ENCODE data around the gene EPS15.
"Not testable (repeated sequence)": the region's sequence is repeated elsewhere in the genome, so short reads cannot be mapped to it uniquely, and the experiment has no call there.

Gene EPS15

DNA sequence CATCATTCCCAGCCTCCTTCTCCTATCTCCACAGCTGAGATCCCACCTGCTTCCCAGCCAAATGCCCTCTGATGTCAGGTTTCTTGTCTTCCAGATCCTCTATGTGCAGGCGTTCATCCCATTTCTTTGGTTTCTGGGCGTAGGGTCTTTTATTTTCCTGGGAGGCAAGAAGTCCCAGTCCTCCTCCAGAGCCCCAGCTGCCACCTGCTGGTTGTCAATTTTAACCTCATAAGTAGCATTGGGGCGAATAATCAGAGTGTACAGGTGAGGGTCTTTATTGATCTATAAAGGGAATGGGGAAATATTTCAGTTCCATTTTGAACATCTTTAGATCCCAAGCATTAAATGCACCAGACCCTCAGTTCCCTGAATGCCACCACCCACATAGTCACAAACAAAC is 47.2 kb upstream of the EPS15 start:
- H3K4me2 ChIP-seq (ENCODE audit: low read depth, low read length, poor library complexity, severe bottlenecking): no peak overlapping the region

DNA sequence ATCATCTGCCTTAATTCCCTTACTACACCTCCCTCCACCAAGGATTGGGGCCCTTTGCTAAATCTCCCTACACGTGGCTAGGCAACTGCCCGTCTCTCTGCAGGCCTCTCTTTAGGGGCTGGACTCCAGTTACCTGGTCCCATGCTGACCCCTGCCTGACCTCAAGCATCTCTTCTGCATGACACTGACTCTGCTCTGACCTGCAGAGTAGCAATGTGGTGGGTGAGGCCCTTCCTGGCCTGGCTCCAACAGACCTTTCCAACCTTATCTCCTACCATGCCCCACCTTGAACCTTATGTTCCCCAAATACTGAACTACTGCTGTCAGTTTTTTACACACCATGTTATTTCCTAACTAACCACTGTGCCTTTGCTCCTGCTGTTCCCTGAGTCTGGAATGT is 45.9 kb upstream of the EPS15 start:
- Histone ChIP-seq H3K4me3 (ENCODE audit: low read length, poor library complexity, severe bottlenecking) (no peak overlapping the region), H3K36me3 (ENCODE audit: insufficient read depth, low read length) (no peaks in the 10 kb centered on the region), H2AFZ (ENCODE audit: low read length) (no peak overlapping the region), H3K9me2 (replicated peaks; ENCODE audit: low read depth, low read length) (no peaks in the 10 kb centered on the region), H3K4me2 (ENCODE audit: low read depth, low read length, poor library complexity, severe bottlenecking) (no peak overlapping the region), H3F3A (ENCODE audit: low read depth) (peaks cover 9% of the 10 kb centered on the region), H3K27me3 (ENCODE audit: insufficient read depth, low read length, poor library complexity, severe bottlenecking) (no peaks in the 10 kb centered on the region), H3K4me1 (ENCODE audit: insufficient read depth, low read length, poor library complexity, severe bottlenecking) (peaks cover 55% of the 10 kb centered on the region), H3K79me2 (ENCODE audit: insufficient read depth, low read length) (no peaks in the 10 kb centered on the region), H3K9ac (ENCODE audit: low read depth, low read length, poor library complexity, severe bottlenecking) (no peak overlapping the region), H4K20me1 (ENCODE audit: insufficient read depth, low read length, poor library complexity, severe bottlenecking) (no peaks in the 10 kb centered on the region), H3K9me3 (ENCODE audit: insufficient read depth, low read depth, low read length) (no peaks in the 10 kb centered on the region)
- TF ChIP-seq EZH2phosphoT487 (IDR thresholded peaks at IDR 0.05; ENCODE audit: borderline replicate concordance): no peak
- TF ChIP-seq, protein P1, sequence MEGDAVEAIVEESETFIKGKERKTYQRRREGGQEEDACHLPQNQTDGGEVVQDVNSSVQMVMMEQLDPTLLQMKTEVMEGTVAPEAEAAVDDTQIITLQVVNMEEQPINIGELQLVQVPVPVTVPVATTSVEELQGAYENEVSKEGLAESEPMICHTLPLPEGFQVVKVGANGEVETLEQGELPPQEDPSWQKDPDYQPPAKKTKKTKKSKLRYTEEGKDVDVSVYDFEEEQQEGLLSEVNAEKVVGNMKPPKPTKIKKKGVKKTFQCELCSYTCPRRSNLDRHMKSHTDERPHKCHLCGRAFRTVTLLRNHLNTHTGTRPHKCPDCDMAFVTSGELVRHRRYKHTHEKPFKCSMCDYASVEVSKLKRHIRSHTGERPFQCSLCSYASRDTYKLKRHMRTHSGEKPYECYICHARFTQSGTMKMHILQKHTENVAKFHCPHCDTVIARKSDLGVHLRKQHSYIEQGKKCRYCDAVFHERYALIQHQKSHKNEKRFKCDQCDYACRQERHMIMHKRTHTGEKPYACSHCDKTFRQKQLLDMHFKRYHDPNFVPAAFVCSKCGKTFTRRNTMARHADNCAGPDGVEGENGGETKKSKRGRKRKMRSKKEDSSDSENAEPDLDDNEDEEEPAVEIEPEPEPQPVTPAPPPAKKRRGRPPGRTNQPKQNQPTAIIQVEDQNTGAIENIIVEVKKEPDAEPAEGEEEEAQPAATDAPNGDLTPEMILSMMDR (conservative IDR thresholded peaks at IDR 0.05; ENCODE audit: low read length): no peak

More for the DNA sequence above, 47.2 kb upstream of the EPS15 start:
- H3K9me3 ChIP-seq (ENCODE audit: insufficient read depth, low read depth, low read length): no peaks in the 10 kb centered on the region
- H3K9me2 ChIP-seq (replicated peaks; ENCODE audit: low read depth, low read length): no peaks in the 10 kb centered on the region
- TF ChIP-seq, protein P1 (conservative IDR thresholded peaks at IDR 0.05; ENCODE audit: low read length): peak; percentile 54
- TF ChIP-seq EZH2phosphoT487 (IDR thresholded peaks at IDR 0.05; ENCODE audit: borderline replicate concordance): no peak
- H3K36me3 ChIP-seq (ENCODE audit: insufficient read depth, low read length): no peaks in the 10 kb centered on the region
- peaks cover 14% of the 10 kb centered on the region for H3F3A ChIP-seq (ENCODE audit: low read depth)
- H3K4me3 ChIP-seq (ENCODE audit: low read length, poor library complexity, severe bottlenecking): no peak overlapping the region
- H3K4me1 ChIP-seq (ENCODE audit: insufficient read depth, low read length, poor library complexity, severe bottlenecking): peaks cover 68% of the 10 kb centered on the region
- no peaks in the 10 kb centered on the region for H3K79me2 ChIP-seq (ENCODE audit: insufficient read depth, low read length)
- no peaks in the 10 kb centered on the region for H4K20me1 ChIP-seq (ENCODE audit: insufficient read depth, low read length, poor library complexity, severe bottlenecking)
- no peaks in the 10 kb centered on the region for H3K27me3 ChIP-seq (ENCODE audit: insufficient read depth, low read length, poor library complexity, severe bottlenecking)
- H3K9ac ChIP-seq (ENCODE audit: low read depth, low read length, poor library complexity, severe bottlenecking): no peak overlapping the region
- H2AFZ ChIP-seq (ENCODE audit: low read length): 0 out of 2 replicates have a peak overlapping the region, but pooled peaks have one; percentile 5

DNA sequence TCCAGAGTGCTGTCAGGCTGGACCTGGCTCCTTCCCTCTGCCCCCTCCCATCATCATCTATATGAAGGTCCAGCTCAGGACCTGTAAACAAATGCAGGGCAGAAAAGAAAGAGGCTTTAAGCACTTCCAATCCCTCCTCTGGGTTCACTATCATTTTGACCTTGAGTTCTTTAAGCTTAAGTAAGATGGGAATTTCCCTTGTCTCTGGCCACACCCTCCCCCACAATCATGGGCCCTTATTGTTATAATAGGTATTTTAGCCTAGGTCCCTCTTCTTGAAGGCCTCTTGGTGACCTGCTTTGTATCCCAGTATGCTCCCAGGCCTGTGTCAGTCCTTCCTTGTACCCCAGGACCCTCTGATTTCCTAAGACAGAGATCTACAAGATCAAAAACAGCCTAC is 45.1 kb upstream of the EPS15 start:
- H3K36me3 ChIP-seq (ENCODE audit: insufficient read depth, low read length): no peaks in the 10 kb centered on the region

DNA sequence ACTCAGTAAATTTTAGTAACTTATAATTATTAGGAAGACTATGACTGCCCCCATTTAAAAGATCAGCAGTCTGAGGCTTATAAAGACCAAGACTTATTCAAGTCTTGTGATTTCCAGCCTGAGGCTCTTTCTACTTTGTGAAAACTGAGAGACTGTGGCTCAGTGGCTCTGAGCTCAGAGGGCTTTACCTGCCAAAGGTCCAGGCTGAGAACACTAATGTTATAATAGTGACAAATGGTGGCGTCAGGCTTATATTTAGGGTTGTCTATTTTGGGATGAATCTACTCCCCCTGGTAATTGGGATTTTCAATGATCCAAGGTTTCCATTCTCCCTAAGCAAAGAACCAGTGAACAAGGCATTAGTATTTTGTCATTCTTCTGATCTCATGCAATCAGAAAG is 42.6 kb upstream of the EPS15 start:
- H3K4me1 ChIP-seq (ENCODE audit: insufficient read depth, low read length, poor library complexity, severe bottlenecking): peaks cover 26% of the 10 kb centered on the region

More for the DNA sequence above, 45.1 kb upstream of the EPS15 start:
- peaks cover 3% of the 10 kb centered on the region; the same call in 1 of the 2 replicates for H3F3A ChIP-seq (ENCODE audit: low read depth)
- no peaks in the 10 kb centered on the region for H3K9me2 ChIP-seq (replicated peaks; ENCODE audit: low read depth, low read length)
- H3K4me2 ChIP-seq (ENCODE audit: low read depth, low read length, poor library complexity, severe bottlenecking): no peak overlapping the region
- TF ChIP-seq EZH2phosphoT487 (IDR thresholded peaks at IDR 0.05; ENCODE audit: borderline replicate concordance): no peak
- H4K20me1 ChIP-seq (ENCODE audit: insufficient read depth, low read length, poor library complexity, severe bottlenecking): no peaks in the 10 kb centered on the region
- H3K4me3 ChIP-seq (ENCODE audit: low read length, poor library complexity, severe bottlenecking): no peak overlapping the region
- H3K9ac ChIP-seq (ENCODE audit: low read depth, low read length, poor library complexity, severe bottlenecking): no peak overlapping the region
- H3K79me2 ChIP-seq (ENCODE audit: insufficient read depth, low read length): no peaks in the 10 kb centered on the region
- no peaks in the 10 kb centered on the region for H3K9me3 ChIP-seq (ENCODE audit: insufficient read depth, low read depth, low read length)
- peaks cover 46% of the 10 kb centered on the region for H3K4me1 ChIP-seq (ENCODE audit: insufficient read depth, low read length, poor library complexity, severe bottlenecking)
- H2AFZ ChIP-seq (ENCODE audit: low read length): 0 out of 2 replicates have a peak overlapping the region, but pooled peaks have one; percentile 2
- H3K27me3 ChIP-seq (ENCODE audit: insufficient read depth, low read length, poor library complexity, severe bottlenecking): no peaks in the 10 kb centered on the region

DNA sequence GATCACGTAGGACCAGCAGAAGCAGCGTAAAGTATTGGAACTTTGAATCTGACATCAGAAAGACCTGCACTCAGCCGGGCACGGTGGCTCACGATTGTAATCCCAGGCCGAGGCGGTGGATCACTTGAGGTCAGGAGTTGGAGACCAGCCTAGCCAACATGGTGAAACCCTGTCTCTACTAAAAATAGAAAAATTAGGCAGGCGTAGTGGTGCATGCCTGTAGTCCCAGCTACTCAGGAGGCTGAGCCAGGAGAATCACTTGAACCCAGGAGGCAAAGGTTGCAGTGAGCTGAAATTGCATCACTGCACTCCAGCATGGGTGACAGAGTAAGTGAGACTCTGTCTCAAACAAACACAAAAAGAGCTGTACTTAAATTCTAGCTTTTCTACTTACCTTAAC is 41.8 kb upstream of the EPS15 start:
- peaks cover 23% of the 10 kb centered on the region for H3K4me1 ChIP-seq (ENCODE audit: insufficient read depth, low read length, poor library complexity, severe bottlenecking)
- H3K9me2 ChIP-seq (replicated peaks; ENCODE audit: low read depth, low read length): not testable (repeated sequence)

More for the DNA sequence above, 42.6 kb upstream of the EPS15 start:
- Histone ChIP-seq H3K4me2 (ENCODE audit: low read depth, low read length, poor library complexity, severe bottlenecking) (no peak overlapping the region), H3K9me2 (replicated peaks; ENCODE audit: low read depth, low read length) (no peaks in the 10 kb centered on the region), H3K79me2 (ENCODE audit: insufficient read depth, low read length) (no peaks in the 10 kb centered on the region), H3K9ac (ENCODE audit: low read depth, low read length, poor library complexity, severe bottlenecking) (no peak overlapping the region), H3F3A (ENCODE audit: low read depth) (no peaks in the 10 kb centered on the region), H3K9me3 (ENCODE audit: insufficient read depth, low read depth, low read length) (no peaks in the 10 kb centered on the region), H3K4me3 (ENCODE audit: low read length, poor library complexity, severe bottlenecking) (no peak overlapping the region), H3K27me3 (ENCODE audit: insufficient read depth, low read length, poor library complexity, severe bottlenecking) (no peaks in the 10 kb centered on the region), H2AFZ (ENCODE audit: low read length) (no peak overlapping the region), H3K36me3 (ENCODE audit: insufficient read depth, low read length) (no peaks in the 10 kb centered on the region), H4K20me1 (ENCODE audit: insufficient read depth, low read length, poor library complexity, severe bottlenecking) (no peaks in the 10 kb centered on the region)
- TF ChIP-seq EZH2phosphoT487 (IDR thresholded peaks at IDR 0.05; ENCODE audit: borderline replicate concordance): no peak
- TF ChIP-seq, protein P1 (conservative IDR thresholded peaks at IDR 0.05; ENCODE audit: low read length): no peak

More for the DNA sequence above, 41.8 kb upstream of the EPS15 start:
- not testable (repeated sequence) for H2AFZ ChIP-seq (ENCODE audit: low read length); H3K27me3 ChIP-seq (ENCODE audit: insufficient read depth, low read length, poor library complexity, severe bottlenecking); H3K4me2 ChIP-seq (ENCODE audit: low read depth, low read length, poor library complexity, severe bottlenecking); H3K9me3 ChIP-seq (ENCODE audit: insufficient read depth, low read depth, low read length); H3F3A ChIP-seq (ENCODE audit: low read depth); H3K36me3 ChIP-seq (ENCODE audit: insufficient read depth, low read length); H3K79me2 ChIP-seq (ENCODE audit: insufficient read depth, low read length); H3K9ac ChIP-seq (ENCODE audit: low read depth, low read length, poor library complexity, severe bottlenecking); H4K20me1 ChIP-seq (ENCODE audit: insufficient read depth, low read length, poor library complexity, severe bottlenecking); H3K4me3 ChIP-seq (ENCODE audit: low read length, poor library complexity, severe bottlenecking)

Measured in Loucy (cell line).